Thoracic aorta (tissue), 2 donors: ENCODE data around the gene TIMM8A. TPM values are rescaled to one million over a fixed set of nuclear protein-coding genes. Genes with fewer than 3 reads are reported as not detected.

ENCODE experiments used
- ATAC-seq: fragments of 150-250 bp; one replicate; pipeline ENCODE4 v1.8.0; 2017; ENCODE audit warnings: low read depth; ENCODE audit not compliant: insufficient number of reproducible peaks, low FRiP score
- DNase-seq: peaks from one replicate; pipeline ENCODE4 v3.0.0-alpha.2; 2020; ENCODE audit warnings: low spot score
- H3K27ac ChIP-seq, 2 donors: fragments of 200-600 bp; sonication (generic); 1 replicate in 1 of 2; 2 replicates in 1 of 2; pipeline ENCODE4 v1.5.1; 2016; ENCODE audit warnings: mild to moderate bottlenecking in 2 of 2, moderate library complexity in 2 of 2
- H3K27me3 ChIP-seq: fragments of 200-600 bp; sonication (generic); replicated peaks from 2 replicates; pipeline ENCODE4 v1.6.0; 2016; ENCODE audit warnings: mild to moderate bottlenecking; ENCODE audit not compliant: insufficient read depth
- H3K36me3 ChIP-seq: fragments of 200-600 bp; sonication (generic); one replicate; pipeline ENCODE4 v1.5.1; 2016
- H3K4me1 ChIP-seq, 2 donors: fragments of 200-600 bp; sonication (generic); 1 replicate in 1 of 2; 2 replicates in 1 of 2; pipeline versions ENCODE4 v1.5.1 to v1.6.0; 2016; ENCODE audit warnings: low read depth in 2 of 2, mild to moderate bottlenecking in 1 of 2; ENCODE audit not compliant: control insufficient read depth in 1 of 2
- H3K4me3 ChIP-seq: fragments of 200-600 bp; sonication (generic); 2 replicates; pipeline ENCODE4 v1.5.1; 2016; ENCODE audit warnings: mild to moderate bottlenecking
- H3K9me3 ChIP-seq: fragments of 200-600 bp; sonication (generic); 2 replicates; pipeline ENCODE4 v1.5.1; 2016
- total RNA-seq, 2 donors: library from RNA; depleted of rRNA; stranded (reverse); fragments of >200 nt; gene quantifications; one replicate each; pipeline versions ENCODE4 v1.1.0 to v1.2.3, GENCODE V29; 2016
- TF ChIP-seq, protein P1 (sequence below): fragments of 200-600 bp; sonication (generic); IDR thresholded peaks from one replicate; pipeline ENCODE4 v1.5.1; 2019; ENCODE audit warnings: antibody characterized with exemption

The TIMM8A gene
- total RNA-seq, 2 donors from 2014 or later = 1.2 to 17.1 TPM

DNA sequence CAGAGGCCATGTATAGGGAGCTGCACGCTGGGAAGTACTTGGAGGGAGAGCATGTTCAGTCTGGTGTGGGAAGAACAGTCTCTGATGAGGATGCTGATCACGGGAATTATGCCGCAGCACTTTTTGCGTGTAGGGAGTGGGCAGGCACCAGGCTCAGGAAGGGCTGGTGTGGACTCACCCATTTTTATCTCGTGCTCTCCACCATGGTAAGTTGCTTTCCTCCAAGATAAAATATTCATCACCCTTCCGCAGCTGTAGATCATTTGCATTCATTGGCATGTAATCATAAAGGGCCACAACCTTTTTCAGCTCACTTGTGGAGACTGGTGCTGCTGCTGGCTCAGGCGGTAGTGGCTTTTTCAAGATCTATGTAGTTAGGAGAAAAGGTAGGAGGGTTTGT lies 11.8 kb upstream of the TIMM8A start:
- Histone ChIP-seq H3K4me3 (no peak overlapping the region), H3K27ac (no peak overlapping the region), H3K4me1 (no peaks in the 10 kb centered on the region), H3K36me3 (no peaks in the 10 kb centered on the region), H3K9me3 (no peaks in the 10 kb centered on the region), H3K27me3 (no peaks in the 10 kb centered on the region)
- TF ChIP-seq, protein P1, sequence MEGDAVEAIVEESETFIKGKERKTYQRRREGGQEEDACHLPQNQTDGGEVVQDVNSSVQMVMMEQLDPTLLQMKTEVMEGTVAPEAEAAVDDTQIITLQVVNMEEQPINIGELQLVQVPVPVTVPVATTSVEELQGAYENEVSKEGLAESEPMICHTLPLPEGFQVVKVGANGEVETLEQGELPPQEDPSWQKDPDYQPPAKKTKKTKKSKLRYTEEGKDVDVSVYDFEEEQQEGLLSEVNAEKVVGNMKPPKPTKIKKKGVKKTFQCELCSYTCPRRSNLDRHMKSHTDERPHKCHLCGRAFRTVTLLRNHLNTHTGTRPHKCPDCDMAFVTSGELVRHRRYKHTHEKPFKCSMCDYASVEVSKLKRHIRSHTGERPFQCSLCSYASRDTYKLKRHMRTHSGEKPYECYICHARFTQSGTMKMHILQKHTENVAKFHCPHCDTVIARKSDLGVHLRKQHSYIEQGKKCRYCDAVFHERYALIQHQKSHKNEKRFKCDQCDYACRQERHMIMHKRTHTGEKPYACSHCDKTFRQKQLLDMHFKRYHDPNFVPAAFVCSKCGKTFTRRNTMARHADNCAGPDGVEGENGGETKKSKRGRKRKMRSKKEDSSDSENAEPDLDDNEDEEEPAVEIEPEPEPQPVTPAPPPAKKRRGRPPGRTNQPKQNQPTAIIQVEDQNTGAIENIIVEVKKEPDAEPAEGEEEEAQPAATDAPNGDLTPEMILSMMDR = no peak
- DNase-seq (no peak), ATAC-seq (no peak)

DNA sequence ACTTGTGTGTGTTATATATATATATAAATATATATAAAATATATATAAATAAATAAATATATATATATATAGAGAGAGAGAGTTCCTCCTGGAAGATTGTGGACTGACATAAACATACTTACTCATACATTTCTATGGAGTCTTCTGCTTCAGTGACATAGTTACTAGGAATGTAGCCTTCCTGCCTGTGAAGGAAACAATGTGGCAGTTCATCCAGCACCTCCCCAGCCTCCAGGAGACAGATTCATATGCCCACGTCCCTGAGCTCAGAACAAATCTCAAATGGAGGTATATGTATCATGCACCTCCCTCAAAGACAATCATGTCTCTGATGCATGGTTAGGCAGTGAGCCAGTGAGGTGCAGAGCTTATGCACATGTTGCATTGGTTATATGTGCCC lies 11.4 kb upstream of the TIMM8A start:
- ATAC-seq (no peak), DNase-seq (no peak)
- no peak overlapping the region for H3K4me3 ChIP-seq
- H3K4me1 ChIP-seq = no peaks in the 10 kb centered on the region
- H3K27ac ChIP-seq = no peak overlapping the region
- TF ChIP-seq, protein P1 = no peak
- H3K36me3 ChIP-seq = no peaks in the 10 kb centered on the region
- H3K9me3 ChIP-seq = no peaks in the 10 kb centered on the region
- H3K27me3 ChIP-seq = no peaks in the 10 kb centered on the region

DNA sequence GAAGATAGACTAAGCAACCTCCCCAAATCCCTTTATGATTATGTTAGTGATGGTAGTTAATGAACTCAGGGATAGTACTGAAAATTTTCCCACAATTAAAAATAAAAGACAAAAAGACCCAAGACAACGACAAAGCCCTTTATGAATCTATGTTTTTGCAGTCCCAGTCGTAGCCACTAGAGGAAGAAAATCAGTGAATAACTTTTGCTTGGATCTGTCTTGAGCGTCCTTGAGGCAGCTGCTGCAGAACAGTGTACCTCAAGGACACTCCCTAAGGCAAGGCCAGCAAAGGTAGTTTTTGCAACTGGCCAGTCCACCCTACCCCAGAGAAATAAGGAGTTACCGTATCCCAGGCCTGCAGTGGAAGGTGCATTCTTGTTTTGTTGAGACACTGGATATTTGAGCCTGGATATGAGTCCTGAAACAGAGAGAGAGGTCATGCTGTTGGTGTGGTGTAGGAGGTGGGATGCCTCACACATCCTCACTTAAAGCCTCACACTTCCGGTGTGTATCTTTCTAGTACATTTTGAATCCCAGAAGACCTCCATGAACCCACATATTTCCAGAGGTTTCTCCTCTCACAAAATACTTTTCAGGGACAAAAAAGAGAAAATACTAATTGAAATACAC lies 8.7 kb upstream of the TIMM8A start:
- Histone ChIP-seq H3K36me3 (no peaks in the 10 kb centered on the region), H3K9me3 (no peaks in the 10 kb centered on the region), H3K27me3 (no peaks in the 10 kb centered on the region), H3K4me1 (no peaks in the 10 kb centered on the region), H3K4me3 (no peak overlapping the region), H3K27ac (no peak overlapping the region)
- DNase-seq (no peak), ATAC-seq (no peak)
- TF ChIP-seq, protein P1 = no peak

DNA sequence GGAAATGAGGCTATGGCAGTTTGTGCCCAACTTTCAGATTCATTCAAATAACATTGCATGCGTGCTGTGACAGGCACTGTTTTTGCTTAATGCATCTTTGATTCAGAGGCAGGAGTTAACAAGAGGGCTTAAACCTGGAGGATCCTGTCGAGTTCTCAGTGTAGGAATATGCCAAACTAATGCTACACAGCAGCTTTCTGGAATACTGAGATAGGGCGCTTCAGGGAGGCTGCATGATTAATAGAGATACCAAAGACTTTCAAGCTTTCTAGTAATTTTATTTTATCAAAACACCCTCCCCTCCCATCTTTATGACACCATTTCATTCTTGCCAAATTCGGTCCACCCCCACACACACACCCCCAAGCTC lies 636 bp upstream of the TIMM8A start:
- Histone ChIP-seq H3K27ac (peak overlapping the region in 1 of 2 donors; percentile 89), H3K36me3 (no peaks in the 10 kb centered on the region), H3K9me3 (no peaks in the 10 kb centered on the region), H3K4me3 (peak overlapping the region; percentile 87), H3K27me3 (no peaks in the 10 kb centered on the region), H3K4me1 (peaks cover 0 to 10% of the 10 kb centered on the region in 2 donors)
- TF ChIP-seq, protein P1 = no peak
- no peak for DNase-seq
- ATAC-seq = no peak

DNA sequence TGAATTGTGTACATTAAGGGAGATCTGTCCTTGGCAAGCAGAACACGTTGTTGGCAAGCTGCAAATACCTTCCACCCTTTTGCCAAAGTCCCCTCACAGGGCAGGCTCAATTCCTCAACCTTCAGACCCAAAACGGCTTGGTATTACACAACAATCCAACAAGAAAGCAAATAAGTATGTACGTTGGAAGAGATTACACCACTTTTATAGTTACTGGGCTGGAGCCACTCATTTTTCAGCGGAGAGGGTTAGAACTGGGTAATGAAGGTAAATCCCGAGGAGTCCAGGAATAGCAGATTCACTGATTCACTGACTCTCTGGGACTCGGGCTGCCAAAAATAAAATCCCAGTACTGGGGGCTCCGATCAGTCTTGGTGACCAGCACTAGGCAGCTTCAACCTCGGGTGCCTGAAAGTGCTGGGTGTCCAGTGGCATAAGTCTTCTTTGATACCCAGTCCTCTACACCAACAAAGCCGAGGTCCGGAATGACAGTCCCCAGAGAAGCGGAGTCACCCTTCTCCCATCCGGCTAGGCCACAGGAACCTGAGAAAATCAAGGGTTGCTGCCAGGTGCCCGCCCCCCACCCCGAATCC lies 587 bp downstream of the TIMM8A start:
- Histone ChIP-seq H3K27me3 (no peaks in the 10 kb centered on the region), H3K9me3 (no peaks in the 10 kb centered on the region), H3K27ac (peak overlapping the region; percentile 43 to 89), H3K4me1 (peaks cover 0 to 10% of the 10 kb centered on the region in 2 donors), H3K36me3 (no peaks in the 10 kb centered on the region), H3K4me3 (peak overlapping the region; percentile 87)
- TF ChIP-seq, protein P1 = no peak
- ATAC-seq (no peak), DNase-seq (no peak)
